Measurements from ENCODE around the gene AACS.
A peak's percentile ranks its signal among the peaks of the same experiment; 100 is the strongest.
"Not testable (repeated sequence)": the region's sequence is repeated elsewhere in the genome, so short reads cannot be mapped to it uniquely, and the experiment has no call there.

Gene AACS

DNA sequence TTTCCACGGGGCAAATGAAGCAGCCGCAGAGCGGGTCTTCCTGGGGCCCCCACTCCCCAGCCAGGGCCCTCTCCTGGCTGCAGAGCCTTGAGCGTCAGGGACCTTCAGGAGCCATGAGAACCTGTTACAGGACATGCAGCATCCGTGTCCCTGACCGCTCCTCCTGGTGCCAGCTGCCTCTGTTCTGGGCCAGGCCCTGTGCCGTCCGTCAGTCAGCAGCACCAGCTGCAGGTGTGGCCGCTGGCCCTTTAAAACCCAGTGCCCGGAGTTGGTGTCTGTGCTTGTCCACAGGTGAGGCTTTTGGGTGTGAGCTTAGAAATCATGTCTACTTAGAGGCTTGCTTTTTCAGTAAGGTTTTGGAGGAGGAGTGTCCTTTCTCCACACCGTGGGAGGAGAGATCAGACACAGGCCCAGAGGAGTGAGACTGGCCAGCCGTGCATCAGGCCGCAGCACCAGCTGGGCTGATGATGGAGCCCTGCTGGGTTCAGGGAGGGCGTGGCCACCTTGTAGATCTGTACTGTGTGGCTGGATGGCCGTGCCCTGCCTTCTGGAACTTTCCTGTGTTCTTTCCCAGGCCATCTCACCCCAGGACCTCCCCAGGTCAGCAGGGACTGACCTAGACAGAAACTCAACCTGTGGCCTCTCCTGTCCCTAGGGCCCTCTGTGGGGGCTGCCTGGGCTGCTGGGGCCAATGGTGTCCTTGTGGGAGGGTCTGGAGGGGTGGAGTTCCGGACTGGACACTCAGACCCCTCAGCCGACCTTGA, 27.1 kb downstream of the AACS start:
- no peak for DNase-seq (ENCODE audit: low spot score)

DNA sequence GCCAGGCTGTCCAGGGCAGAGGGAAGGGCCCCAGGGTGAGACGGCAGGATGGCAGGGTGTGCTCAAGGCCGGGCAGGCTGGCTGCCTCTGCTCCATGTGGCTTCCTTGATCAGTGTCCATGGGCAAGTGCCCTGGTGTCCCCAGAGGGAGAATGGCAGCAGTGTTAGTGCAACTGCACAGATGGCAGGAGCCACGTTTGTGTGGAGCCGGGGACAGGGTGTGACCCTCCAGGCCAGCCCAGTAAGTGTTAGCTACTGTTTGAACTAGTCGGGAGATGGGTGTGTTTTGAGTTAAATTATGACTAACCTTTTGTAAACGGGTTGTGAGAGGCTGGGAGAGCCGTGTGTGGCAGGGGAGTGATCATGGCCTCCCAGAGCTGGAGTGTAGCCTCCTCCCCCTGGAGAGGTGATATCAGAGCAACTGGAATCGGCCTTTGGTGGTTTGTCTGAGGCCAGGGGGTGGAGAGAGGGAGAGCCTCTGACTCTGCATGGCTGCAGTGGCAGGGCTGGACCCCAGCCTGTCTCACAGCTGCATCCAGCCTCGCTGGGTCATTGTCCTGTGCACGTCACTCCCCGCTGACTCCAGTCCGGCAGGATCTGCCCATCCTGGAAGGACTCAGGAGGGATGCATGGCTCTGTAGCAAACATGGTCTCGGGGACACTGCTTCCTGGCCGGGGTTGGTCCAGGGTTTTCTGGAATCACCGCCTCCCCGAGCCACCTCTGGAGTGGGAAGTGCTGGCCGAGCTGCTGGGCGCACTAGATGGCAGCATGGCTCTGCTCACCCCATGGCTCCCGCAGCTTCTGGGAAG, 27.8 kb downstream of the AACS start:
- peak; percentile 37 for DNase-seq (ENCODE audit: low spot score)

DNA sequence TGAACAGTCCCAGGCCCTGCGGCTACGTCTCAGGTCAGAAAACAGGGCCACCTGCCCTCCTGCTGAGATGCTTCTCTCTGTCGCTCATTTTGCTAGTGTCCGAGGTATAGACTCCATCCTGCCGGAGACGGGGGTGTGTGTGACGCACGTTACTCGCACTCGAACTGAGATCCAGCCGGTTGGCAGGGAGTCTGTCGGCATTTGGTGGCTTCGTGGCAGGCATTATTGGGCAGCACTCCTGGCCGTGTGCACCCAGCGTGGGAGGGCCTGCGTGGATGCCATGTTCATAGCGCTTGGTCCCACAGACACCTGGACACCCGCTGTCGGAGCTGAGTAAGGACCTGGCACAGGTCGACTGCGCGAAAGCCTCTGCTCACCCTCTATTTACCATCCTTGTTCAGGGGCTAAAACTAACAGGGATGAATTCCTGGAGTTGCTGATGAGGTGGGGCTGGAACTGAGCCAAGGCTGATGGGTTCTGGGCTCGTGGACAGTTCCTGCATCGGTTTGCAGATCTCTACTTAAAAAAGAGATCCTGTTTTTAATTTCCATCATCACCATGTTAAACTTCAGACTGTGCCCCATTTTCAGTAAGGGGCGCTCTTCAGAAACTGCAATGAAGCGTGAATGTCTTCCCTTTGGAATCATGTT, 28.6 kb downstream of the AACS start:
- no peak for DNase-seq (ENCODE audit: low spot score)

DNA sequence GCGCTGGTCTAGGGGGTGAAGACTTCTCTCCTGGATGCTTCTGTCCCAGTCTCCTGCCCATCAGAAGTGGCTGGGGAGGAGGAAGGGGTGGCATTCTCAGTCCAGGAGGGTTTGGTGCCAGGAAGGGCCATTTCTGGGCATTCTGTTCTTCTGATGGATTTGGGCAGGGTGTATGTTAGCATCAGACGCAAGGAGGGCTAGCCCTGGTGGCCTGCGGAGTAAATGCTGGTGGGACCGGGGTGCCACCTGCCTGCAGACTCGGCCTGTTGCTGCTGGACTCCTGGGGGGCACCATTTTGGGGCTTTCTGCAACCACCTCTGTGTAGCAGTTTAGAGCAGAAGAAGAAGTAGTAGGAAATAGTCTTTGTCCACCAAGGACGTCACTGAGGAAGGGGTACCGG, 31.7 kb downstream of the AACS start:
- DNase-seq (ENCODE audit: low spot score): no peak

DNA sequence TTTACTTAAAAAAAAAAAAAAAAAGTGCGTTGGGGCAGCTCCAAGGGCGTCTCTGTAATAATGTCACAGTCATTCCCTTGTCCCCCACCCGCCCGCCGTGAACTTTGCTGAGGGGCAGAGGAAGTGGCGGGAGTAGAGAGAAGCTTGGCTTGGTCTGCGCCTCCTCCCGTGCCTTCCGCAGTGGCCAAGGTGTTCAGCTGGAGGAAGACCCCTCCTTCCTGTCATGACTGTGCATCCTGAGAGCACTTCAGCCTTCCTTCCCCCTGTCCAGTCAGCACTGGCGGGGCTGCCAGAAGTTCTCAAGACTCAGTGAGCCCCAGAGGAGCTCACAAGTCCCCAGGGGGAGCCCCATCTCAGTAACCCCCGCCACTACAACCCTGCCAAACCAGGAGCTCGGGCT, 32.2 kb downstream of the AACS start:
- DNase-seq (ENCODE audit: low spot score): no peak

DNA sequence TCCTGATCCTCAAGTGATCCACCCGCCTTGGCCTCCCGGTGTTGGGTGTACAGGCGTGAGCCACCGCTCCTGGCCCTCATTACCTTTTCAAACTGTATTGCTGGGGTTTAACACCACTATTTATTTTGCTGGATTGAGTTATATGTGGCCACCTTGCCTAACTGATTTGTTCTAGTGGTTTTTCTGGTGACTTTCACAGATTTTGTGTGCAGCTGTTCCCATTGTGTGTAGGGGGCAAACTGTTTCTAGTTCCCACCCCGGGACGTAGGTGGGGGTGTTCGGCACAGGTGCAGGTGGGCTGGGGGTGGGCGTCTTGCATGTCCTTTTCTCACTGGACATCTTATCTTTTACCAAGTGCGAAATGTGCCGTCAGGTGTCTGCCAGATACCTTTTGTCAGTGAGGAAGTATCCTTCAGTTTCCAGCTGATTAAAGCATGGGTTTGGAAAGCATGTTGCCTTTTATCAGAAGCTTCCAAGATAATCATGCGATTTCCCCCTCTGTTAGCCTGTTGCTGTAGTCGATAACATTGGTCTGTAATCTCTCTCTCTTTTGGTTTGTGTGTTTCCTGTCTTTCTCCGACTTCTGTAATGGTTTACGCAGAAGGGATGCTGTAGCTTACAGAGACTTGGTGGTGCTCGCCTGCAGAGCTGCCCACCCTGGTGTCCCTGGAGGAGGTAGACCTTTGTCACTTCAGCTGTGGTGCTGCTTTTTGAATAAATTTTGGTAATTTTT, 33.6 kb downstream of the AACS start:
- DNase-seq (ENCODE audit: low spot score): no peak

DNA sequence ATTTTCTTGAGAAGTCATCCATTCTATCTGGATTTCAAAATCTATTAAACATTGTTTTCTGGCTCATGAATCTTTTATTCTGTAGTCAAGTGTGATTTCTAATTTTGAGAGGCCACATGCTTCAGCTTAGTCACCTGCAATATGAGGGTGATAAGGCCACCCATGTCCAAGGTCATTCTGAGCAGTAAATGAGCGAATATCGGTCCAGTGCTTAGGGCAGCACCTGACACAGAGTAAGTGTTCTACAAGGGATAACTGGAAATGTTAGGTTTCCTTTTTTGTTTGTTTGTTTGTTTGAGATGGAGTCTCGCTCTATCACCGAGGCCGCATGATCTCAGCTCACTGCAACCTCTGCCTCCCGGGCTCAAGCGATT, 34.2 kb downstream of the AACS start:
- no peak for DNase-seq (ENCODE audit: low spot score)

DNA sequence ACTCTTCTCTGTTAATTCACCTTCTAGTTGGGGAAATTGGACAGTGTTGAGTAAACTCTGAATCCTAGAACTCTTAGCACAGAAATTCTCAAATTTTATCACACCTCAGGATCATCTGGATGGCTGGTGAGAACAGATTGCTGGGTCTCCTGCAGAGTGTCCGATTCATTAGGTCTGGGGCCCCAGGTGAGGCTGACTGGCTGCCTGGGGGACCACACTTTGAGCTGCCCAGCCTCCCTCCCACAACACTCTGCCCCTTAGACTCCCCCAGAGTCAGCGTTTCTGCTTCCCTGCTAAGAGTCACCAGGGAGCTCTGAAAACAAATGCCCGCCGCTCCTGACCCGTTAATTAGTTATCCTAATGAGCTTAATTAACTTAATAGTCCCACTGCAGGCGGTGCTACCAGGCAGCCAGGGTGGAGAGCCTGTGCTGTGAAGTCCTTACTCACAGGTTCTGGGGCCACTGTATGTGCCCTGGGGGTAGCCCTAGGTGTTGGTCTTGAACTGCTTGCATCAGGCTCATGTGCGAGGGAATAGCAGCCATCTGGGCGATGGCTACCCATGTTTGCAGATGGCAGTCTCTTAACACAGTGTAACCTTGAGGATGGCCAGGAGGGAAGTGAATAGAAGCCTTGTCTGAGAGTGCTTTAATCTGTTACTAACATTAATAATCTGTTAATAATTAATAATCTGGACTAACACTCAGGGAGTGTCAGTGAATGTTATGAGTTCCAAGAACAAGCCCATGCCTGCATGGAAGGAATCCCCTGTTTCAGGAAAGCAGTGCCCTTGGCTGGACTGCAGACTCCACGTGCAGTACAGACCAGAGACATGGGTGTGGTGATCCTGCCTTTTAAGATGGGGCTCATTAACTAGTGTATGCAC, 35.6 kb downstream of the AACS start:
- no peak for DNase-seq (ENCODE audit: low spot score)

DNA sequence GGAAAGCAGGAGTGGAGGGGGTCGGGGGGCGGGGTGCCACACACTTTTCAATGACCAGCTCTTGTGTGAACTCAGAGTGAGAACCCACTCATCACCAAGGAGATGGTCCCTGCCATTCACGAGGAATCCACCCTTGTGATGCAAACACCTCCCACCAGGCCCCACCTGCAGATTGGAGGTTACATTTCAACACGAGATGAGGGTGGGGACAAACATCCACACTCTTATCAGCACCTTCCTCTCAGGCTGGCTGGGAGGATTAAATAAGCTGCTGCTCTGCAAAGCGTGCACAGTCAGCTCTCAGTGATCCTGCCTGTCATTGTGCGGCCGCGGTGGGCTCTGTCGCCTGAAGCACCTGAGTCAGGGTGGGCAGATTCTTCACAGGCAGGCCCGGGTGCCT, 39.7 kb downstream of the AACS start:
- DNase-seq (ENCODE audit: low spot score): no peak

DNA sequence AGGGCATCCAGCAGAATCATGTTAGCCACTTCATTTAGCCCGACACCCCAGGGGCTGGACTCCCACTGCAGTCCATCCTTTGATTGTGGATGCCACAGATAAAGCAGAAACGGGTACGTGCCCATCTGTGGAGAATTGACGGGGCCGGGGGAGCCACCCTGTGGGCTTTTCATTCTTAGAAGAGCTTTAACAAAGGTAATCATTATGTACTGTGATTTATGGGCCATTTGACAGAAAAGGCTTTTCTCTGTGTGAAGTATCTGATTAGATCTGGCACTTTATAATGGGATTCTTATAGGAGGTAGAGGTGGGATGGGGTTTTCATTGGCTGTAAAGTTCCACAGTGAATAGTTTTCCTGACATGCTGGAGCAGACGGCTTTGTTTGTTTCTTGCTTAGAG, 40.4 kb downstream of the AACS start:
- DNase-seq (ENCODE audit: low spot score): no peak

DNA sequence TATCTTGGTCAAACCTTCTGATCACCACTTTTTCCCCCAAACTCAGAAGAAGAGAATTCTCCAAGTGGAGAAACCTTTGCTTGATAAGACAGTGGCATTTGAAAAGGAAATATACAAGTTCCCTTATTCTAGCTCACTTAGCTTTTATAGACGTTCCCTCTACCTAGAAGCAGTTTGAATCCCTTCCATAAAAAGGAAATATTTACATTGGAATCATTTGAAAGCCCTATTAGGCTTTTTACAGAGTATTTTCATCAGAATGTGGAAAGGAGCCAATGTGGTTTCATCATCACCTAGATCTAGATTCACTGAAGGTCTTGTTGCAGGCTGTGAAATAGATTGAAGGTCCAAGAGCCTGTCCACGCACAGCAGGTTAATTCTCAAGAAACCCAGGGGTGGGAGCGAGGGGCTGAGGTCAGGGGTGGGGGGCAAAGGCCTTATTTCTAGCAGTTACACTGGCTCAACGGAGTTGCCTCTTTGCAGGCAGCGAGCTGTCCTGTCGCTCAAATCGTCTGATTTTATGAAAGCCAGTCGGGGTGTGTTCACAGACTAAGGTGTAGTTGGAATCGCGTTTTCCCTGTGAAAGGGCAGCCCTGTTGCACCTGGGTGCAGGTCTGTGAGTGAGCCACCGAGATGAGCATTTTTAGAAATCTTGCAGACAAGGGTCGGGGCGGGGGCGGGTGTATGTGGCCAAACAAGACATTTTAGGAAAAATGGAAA, 45.6 kb downstream of the AACS start:
- DNase-seq (ENCODE audit: low spot score): no peak

DNA sequence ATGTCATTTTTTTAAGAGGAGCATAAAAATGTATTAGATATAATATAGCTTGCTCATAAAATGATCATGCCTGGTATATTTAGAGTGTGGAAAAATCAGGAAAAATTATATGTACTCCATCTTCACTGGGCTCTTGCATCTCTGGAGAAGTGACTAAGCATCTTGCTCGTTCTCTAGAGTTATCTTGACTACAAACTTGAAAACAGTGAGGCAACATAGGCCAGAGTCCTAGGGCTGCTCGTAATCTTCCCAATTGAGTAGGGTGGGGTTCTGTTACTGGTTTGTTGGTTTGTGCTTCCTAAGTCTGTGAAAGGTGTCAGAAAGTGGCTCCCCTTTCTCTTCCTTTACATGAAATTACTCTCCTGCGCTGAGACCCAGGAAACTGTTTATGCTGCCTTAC, 46.2 kb downstream of the AACS start:
- no peak for DNase-seq (ENCODE audit: low spot score)

DNA sequence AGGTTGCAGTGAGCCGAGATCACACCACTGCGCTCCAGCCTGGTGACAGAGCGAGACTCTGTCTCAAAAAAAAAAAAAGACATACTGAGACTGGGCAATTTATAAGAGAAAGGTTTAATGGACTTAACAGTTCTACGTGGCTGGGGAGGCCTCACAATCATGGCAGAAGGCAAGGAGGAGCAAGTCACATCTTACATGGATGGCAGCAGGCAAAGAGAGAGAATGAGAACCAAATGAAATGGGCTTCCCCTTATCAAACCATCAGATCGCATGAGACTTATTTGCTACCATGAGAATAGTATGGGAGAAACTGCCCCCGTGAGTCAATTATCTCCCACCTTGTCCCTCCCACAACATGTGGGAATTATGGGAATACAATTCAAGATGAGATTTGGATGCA, 47.4 kb downstream of the AACS start:
- not testable (repeated sequence) for DNase-seq (ENCODE audit: low spot score)

DNA sequence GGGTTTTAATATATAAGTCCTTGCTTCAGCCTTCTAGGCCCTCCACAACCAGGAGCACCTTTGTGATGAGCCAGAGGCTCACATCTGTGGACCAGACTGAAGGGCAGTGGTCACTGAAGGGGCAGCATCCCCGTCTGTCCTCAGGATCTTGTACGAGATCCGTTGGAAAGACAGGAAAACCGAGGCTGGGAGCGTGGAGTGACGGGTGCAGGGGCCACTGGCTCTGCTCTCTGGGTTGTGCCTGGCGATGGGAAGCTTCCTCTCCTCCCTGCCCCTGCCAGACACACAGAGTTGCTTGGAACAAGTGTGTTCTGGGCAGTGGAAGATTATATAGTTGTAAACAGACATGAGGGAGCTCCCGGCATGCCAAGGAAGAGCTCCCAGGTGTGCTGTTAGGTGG, 48.0 kb downstream of the AACS start:
- no peak for DNase-seq (ENCODE audit: low spot score)

DNA sequence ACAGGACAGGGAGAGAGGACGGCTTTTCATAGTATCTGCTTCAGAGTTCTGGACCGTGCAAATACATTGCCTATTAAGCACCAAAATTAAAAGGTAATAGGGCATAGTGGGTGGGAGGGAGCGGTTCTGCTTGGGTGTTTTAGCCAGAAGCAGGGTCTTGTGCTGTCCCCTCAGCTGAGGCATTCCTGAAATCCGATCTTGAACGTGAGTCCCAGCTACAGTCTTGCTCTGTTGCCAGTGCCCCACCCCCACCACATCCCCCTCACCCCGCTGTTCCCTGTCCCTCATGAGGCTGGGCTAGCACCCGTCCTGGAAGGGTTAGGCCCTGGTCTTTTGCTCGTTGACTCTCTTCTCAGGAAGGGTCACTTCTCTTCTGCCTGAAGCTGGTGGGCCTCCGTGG, 48.6 kb downstream of the AACS start:
- no peak for DNase-seq (ENCODE audit: low spot score)

DNA sequence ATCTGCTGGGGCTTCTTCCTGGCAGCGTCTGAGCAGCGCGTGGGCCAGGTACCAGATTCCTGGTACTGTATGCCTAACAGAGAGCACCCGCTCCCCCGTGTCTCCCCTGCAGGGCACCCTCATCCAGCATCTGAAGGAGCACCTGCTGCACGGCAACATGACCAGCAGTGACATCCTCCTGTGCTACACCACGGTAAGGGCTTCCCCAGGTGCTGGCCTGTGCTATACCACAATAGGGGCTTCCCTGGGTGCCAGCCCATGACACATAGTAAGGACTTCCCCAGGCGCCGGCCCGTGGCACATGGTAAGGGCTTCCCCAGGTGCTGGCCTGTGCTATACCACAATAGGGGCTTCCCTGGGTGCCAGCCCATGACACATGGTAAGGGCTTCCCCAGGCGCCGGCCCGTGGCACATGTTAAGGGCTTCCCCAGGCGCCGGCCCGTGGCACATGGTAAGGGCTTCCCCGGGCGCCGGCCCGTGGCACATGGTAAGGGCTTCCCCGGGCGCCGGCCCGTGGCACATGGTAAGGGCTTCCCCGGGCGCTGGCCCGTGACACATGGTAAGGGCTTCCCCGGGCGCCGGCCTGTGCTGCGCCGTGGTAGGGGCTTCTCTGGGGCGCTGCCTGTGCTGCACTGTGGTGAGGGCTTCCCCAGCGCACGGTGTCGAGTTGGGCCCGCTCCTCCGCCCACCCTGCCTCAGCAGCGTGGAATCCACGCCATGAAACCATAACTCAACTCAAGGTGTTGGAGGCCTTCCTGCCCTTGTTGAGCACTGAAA, 49.3 kb downstream of the AACS start:
- no peak for DNase-seq (ENCODE audit: low spot score)

DNA sequence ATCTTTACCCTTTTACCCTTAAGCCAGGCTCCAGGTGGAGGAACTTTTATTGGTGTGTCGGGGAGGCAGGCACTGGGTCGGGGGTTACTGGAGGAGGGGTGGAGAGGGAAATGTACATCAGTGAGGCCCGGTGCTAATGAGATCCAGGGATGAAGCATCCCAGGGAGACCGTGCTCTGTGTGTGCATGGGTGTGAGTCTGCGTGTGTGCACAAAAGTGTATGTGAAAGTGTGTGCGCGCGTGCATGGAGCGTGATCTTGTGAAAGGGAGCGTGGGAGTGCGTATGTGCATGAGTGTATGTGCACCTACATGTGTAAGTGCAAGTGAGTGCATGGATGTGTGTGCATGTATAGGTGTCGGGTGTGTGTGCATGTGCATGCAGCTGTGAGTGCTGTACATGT, 55.3 kb downstream of the AACS start:
- DNase-seq (ENCODE audit: low spot score): no peak

DNA sequence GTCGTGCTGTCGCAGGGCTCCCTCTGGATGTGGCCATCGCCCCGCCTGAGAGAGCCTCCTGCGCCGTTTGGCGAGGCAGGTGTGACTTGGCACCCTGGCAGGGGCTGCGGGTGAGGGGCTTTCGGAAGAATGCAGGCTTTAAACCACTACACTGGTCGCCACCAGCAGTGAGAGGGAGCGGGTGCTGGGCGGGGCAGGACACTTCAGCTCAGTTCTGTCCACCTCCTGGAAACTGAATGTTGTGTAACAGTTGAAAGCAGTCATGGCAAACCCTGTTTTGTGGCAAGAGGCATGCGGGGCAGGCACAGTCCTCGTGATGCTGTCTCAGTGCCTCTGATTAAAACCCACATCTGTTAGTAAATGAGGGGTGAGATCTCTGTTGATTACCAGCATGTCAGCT, 55.9 kb downstream of the AACS start:
- DNase-seq (ENCODE audit: low spot score): no peak

DNA sequence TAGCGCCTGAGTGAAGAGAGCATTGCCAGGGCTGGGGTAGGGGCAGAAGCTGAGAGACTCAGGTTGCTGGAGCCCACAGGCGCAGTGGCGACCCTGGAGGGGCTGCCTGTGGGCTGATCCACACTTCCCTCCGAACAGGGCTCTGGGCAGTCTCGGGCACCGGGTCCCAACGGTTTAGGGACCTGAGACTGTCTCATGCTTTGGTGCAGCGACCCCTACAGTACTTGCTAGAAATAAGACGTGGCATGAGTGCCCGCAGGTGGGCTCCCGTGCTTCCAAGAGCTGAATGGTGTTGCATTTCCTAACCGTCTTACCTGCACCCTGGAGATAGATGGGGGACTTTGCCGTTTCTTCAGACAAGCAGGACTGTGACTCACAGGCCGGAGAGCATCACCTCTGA, 57.4 kb downstream of the AACS start:
- no peak for DNase-seq (ENCODE audit: low spot score)

Measured in pons (tissue), 1 donor.